ENCODE measurements around the gene PARP4. TPM values are rescaled to one million over a fixed set of nuclear protein-coding genes. Genes with fewer than 3 reads are reported as not detected.
"Not testable (repeated sequence)": the region's sequence is repeated elsewhere in the genome, so short reads cannot be mapped to it uniquely, and the experiment has no call there.

Gene PARP4
- 41.5 TPM for total RNA-seq

GRCh38 chr13:24512197-24512907 lies at the start of gene PARP4:
Gene PARP4 (minus strand): TSS chr13:24512778. CDS start chr13:24503776, 9,002 bp downstream.
- peak; percentile 91 for ATAC-seq

- ATAC-seq: not testable (repeated sequence)
These were observed 48.1 kb upstream of the PARP4 start for GRCh38 chr13:24560579-24561187.

DNA sequence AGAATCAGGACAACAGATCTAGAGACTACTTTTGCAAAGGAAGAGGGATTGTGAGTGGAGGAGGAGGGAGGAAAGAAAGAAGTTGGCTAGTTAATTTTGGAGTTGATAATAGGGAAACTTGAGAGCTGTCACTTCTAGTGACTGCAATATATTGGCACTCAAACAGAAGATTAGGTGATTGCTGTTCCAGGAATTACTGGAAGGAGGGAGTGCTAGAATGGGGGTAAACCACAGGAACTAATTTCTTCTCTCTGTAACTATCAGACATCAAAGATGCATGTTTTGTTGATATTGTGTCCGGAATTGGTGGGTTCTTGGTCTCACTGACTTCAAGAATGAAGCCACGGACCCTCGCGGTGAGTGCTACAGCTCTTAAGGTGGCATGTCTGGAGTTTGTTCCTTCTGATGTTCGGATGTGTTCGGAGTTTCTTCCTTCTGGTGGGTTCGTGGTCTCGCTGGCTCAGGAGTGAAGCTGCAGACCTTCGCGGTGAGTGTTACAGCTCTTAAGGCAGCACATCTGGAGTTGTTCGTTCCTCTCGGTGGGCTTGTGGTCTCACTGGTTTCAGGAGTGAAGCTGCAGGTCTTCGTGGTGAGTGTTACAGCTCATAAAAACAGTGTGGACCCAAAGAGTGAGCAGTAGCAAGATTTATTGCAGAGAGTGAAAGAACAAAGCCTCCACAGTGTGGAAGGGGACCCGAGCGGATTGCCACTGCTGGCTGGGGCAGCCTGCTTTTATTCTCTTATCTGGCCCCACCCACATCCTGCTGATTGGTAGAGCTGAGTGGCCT lies 47.0 kb upstream of the PARP4 start:
- ATAC-seq: not testable (repeated sequence)

DNA sequence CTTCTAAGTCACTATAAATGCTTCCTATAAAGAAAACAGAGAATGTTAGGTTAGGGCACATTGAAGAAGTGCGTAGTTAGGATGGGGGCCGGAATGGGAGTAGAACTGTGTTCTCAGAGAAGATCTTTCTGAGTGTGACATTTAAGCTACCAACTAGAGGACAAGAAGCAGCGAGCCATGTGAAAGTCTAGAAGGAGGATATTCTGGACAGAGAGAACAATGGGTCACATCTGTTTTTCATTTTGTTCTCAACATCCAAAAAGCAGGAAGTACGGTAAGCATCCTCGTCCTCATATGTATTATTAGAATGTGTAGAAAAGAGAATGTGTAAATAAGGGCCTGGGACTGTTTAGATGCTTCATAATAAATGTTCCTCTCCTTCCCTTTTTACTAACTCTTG lies 44.5 kb upstream of the PARP4 start:
- ATAC-seq: no peak

- ATAC-seq: not testable (repeated sequence)
These were observed 41.3 kb upstream of the PARP4 start for GRCh38 chr13:24553892-24554291.

- peak; percentile 44 for ATAC-seq
These were observed 29.1 kb upstream of the PARP4 start for GRCh38 chr13:24541476-24542352.

DNA sequence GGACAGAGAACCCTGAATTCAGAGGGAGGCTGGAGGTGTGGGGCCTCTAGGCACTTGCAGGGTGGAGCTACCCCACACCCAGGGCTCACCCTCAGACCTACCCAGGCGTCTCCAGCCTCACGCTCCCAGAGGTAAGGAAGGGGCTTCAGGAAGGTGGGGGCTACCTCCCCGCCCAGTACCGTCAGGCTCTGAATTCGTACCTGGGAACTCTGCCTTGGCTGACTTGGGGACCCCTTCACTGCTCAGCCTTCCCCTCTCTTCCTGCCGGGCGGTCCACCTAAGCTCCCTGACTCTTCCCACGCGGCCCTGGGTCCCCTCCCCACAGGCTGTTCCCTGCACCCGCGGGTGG lies 28.5 kb upstream of the PARP4 start:
- peak; percentile 17 for ATAC-seq

DNA sequence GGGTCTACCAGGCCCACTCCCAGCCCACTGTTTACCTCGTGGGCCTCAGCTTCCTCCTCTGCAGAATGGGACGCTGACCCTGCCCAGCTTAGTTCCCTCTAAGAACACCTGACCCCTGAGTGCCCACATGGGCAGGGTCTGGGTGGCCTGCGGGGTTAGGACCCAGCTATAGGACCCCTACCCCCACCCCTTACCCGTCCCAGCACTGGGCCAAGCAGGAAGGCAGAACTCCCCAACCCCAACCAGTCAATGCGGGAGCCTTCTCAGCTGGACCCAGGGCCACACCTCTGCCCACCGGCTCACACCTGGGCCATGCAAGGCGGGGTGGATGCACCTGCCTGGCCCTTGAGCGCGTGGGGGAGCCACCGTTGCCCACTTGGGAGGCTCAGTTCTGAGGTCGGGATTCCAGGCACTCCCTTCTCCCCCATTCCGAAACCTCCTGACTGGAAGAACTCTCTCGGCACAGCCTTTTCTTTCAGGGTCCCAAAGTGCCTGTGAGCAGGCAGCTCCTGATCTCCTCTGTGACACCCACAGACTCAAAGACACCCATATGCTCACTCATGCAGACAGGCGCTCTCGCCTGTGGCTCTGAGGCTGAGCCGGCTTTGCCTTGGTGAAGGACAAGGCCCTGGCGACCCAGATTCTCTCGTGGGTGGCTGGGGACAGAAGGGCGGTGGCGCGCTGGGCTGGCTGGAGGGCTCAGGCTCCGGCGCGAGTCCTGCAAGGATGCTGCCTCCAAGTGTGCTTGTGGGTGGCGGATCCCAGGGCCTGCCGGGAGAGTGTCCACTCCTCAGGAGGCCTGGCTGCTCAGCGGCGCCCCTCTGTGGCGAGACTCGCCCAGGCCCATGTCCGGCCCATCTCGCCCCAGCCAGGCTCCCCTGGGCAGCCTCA lies 27.9 kb upstream of the PARP4 start:
- peak; percentile 54 for ATAC-seq

DNA sequence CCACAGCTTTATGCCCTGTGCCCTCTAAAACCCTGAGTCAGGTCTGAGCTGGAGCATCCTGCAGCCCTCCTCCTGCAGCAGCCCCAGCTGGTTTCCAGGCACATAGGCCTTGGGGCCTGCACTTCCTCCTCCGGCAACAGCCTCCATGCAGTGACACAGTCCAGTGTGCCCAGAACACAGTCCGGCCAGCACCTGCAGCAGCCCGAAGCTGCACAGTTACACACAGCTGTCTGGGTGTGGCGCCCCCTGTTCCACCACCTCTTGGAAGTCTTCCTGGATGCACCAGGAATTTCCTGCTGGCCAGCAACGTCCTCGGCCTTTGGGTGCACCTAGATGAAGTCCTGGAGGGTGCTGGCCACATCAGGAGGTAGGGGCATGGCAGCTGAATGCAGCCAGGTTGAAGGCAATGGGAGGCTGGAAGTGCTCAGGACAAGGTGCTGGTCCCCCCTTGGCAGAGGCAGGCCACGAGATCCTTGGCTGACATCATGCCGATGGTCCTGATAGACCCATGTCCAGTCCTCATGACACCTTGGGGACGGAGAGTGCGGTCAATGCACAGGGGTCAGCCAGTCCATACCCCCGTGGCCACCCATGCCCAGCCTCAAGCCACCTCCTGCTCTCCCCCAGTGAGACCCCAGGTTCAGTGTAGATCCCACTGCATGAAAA lies 27.1 kb upstream of the PARP4 start:
- no peak for ATAC-seq

DNA sequence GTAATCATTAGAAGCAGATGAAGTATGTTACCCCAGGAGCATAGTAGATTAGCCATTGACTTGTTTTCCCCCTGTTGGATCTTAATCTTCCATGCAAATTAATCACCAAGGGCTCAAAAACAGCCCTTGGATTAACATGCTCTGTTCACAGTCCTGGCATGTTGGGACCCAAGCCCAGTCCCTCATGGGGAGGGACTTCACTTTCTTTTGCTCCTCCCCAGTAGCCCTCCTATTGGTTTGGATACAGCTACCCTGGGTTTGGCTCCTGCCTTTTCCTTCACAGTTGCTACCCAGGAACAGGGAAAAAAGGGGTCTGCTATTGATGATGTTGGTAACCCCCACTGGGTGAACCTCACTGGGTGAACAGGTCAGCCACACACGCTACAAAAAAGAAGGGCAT lies 16.9 kb upstream of the PARP4 start:
- ATAC-seq: no peak

GRCh38 chr13:24528816-24529398 lies 16.3 kb upstream of the PARP4 start:
- no peak for ATAC-seq

DNA sequence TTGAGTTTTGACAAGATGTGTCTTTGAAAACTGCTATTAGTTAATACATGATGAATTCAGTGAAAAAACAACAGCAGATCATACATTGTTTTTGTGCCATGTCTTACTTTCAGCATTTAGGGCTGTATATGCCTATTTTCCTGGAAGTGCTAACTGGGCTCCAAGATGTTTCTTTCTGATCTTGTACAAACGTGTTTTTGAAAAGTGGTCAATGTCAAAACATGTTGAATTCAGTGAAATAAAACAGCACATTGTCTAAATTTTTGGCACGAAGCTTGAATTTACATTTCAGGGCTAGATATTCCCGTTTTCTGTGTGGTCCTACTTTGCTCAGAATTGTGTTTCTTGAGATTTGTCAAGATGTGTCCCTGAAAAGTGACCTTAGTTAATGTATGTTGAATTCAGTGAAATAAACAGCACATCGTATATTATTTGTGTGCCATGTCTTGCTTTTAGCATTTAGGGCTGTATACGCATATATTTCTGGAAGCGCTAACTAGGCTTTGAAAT lies 14.7 kb upstream of the PARP4 start:
- ATAC-seq: no peak

DNA sequence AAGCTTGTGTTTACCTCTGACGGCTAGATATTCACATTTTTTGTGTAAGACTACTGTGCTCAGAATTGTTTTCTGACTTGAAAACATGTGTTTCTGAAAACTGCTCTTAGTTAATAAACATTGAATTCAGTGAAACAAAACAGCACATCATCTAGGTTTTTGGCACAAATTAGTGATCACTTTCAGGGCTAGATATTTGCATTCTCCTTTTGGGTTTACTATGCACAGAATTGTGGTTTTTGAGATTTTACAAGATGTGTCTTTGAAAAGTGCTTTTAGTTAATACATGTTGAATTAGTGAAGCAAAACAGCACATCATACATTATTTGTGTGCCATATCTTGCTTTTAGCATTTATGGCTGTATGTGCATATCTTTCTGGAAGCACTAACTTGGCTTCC lies 8.2 kb upstream of the PARP4 start:
- no peak for ATAC-seq

DNA sequence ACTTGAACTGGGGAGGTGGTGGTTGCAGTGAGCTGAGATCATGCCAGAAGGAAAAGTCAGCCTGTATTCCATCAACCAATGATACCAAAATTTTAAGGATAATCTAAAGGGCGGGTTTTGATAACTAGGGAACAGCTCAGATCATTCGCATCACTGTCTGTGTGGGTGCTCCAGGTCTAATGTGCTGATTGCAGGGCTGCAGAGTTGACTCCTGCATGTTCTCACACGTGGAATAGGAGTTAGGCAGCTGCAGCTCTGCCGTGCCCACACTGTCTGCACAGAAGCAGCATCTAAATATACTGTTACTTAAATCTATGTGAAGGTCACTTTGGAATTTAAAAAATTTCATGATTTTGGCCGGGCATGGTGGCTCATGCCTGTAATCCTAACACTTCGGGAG lies 4.3 kb upstream of the PARP4 start:
- no peak for ATAC-seq

DNA sequence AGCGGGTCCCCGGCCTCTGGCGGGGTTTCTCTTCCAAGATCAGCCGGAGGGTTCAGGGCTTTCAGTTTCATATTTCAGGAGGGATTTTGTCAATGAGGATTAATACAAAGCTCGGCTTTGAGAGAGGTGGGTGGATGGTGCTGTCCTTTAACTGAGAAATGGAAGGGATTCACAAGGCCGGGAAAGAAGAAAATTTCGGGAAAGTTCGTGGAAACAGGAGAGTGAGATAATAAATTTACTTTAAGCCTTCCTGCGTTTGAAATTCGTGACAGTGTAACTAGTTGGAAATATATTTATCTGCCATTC lies 283 bp upstream of the PARP4 start:
- ATAC-seq: no peak

DNA sequence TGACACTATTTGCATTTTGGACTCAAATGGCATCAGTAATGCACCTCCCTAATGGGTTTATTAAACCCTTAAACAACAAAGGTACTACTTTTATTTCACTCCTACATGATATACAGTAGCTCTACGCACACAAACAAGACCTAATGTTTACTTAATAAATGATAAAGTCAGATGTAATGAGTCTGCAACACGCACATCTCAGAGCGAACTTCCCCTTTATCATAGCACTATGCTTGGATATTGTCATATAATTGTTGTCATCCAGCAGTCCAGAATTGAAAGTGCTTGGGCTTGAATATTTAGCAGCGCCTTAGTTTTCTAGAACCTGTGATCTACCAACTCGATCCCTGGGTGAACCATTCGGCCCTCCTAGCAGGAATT lies 772 bp downstream of the PARP4 start:
- ATAC-seq: peak; percentile 28

- peak; percentile 79 for ATAC-seq
These were observed 1.4 kb downstream of the PARP4 start for GRCh38 chr13:24511019-24511815.

GRCh38 chr13:24506698-24507335 lies 5.8 kb downstream of the PARP4 start:
- ATAC-seq: no peak

DNA sequence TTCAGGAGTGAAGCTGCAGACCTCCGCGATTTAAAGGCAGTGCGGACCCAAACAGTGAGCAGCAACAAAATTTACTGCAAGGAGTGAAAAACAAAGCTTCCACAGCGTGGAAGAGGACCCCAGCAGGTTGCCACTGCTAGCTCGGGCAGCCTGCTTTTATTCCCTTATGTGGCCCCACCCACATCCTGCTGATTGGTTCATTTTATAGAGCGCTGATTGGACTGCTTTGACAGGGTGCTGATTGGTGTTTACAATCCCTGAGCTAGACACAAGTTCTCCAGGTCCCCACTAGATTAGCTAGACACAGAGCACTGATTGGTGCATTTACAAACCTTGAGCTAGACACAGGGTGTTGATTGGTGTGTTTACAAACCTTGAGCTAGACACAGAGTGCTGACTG lies 6.3 kb downstream of the PARP4 start:
- not testable (repeated sequence) for ATAC-seq

Data from esophagus mucosa (tissue), 1 donor.